Measurements from ENCODE around the gene NOL4L. TPM values are rescaled to one million over a fixed set of nuclear protein-coding genes. Genes with fewer than 3 reads are reported as not detected.

Gene NOL4L
- total RNA-seq, 6 experiments from 2014 or later: 12.0 to 16.3 (median 13.2) TPM

- Mint-ChIP-seq H3K4me1 (ENCODE audit: low read depth) (peaks cover 5% of the 10 kb centered on the region; the same call in 1 of the 2 replicates), H3K27ac (no peak overlapping the region), H3K4me3 (no peak overlapping the region), H3K36me3 (ENCODE audit: low read depth) (no peaks in the 10 kb centered on the region), H3K9me3 (no peaks in the 10 kb centered on the region), H3K27me3 (ENCODE audit: insufficient read depth) (peaks cover 22% of the 10 kb centered on the region)
- peak; percentile 6; the same call in 1 of the 2 replicates for TF ChIP-seq CTCF (IDR thresholded peaks at IDR 0.05)
- no peak for DNase-seq
Observed at GRCh38 chr20:32623667-32624157, 38.6 kb upstream of the NOL4L start.

GRCh38 chr20:32622585-32623468 lies 37.7 kb upstream of the NOL4L start:
- H3K27me3 Mint-ChIP-seq (ENCODE audit: insufficient read depth): peaks cover 22% of the 10 kb centered on the region
- no peaks in the 10 kb centered on the region for H3K36me3 Mint-ChIP-seq (ENCODE audit: low read depth)
- TF ChIP-seq CTCF (IDR thresholded peaks at IDR 0.05): no peak
- no peak for DNase-seq
- no peaks in the 10 kb centered on the region for H3K9me3 Mint-ChIP-seq
- no peak overlapping the region for H3K4me3 Mint-ChIP-seq
- H3K4me1 Mint-ChIP-seq (ENCODE audit: low read depth): peaks cover 5% of the 10 kb centered on the region; the same call in 1 of the 2 replicates
- H3K27ac Mint-ChIP-seq: no peak overlapping the region

- Mint-ChIP-seq H3K27ac (no peak overlapping the region), H3K36me3 (ENCODE audit: low read depth) (no peaks in the 10 kb centered on the region), H3K27me3 (ENCODE audit: insufficient read depth) (peaks cover 22% of the 10 kb centered on the region), H3K4me1 (ENCODE audit: low read depth) (no peaks in the 10 kb centered on the region), H3K9me3 (no peaks in the 10 kb centered on the region), H3K4me3 (no peak overlapping the region)
- no peak for TF ChIP-seq CTCF (IDR thresholded peaks at IDR 0.05)
- no peak for DNase-seq
Observed at GRCh38 chr20:32621891-32622584, 36.9 kb upstream of the NOL4L start.

GRCh38 chr20:32621071-32621890 lies 36.1 kb upstream of the NOL4L start:
- no peaks in the 10 kb centered on the region for H3K4me1 Mint-ChIP-seq (ENCODE audit: low read depth)
- no peak for TF ChIP-seq CTCF (IDR thresholded peaks at IDR 0.05)
- no peak overlapping the region for H3K4me3 Mint-ChIP-seq
- no peak for DNase-seq
- H3K27me3 Mint-ChIP-seq (ENCODE audit: insufficient read depth): peaks cover 22% of the 10 kb centered on the region
- H3K36me3 Mint-ChIP-seq (ENCODE audit: low read depth): no peaks in the 10 kb centered on the region
- no peaks in the 10 kb centered on the region for H3K9me3 Mint-ChIP-seq
- no peak overlapping the region for H3K27ac Mint-ChIP-seq

- Mint-ChIP-seq H3K4me3 (no peak overlapping the region), H3K36me3 (ENCODE audit: low read depth) (no peaks in the 10 kb centered on the region), H3K9me3 (no peaks in the 10 kb centered on the region), H3K4me1 (ENCODE audit: low read depth) (no peaks in the 10 kb centered on the region), H3K27me3 (ENCODE audit: insufficient read depth) (peaks cover 23% of the 10 kb centered on the region), H3K27ac (no peak overlapping the region)
- no peak for DNase-seq
- TF ChIP-seq CTCF (IDR thresholded peaks at IDR 0.05): no peak
Observed at GRCh38 chr20:32619586-32619985, 34.5 kb upstream of the NOL4L start.

Measured in HFFc6 (cell line).